Colonic mucosa (tissue), 4 donors: ENCODE data around the gene PPFIBP2. TPM values are rescaled to one million over a fixed set of nuclear protein-coding genes. Genes with fewer than 3 reads are reported as not detected.

Experiments used
- DNase-seq: peaks from one replicate; pipeline ENCODE4 v3.0.0-alpha.2; 2020
- H3K27ac ChIP-seq: fragments of 200-600 bp; one replicate; pipeline ENCODE4 v1.8.0; 2021
- H3K27me3 ChIP-seq: fragments of 200-600 bp; one replicate; pipeline ENCODE4 v1.8.0; 2021
- H3K36me3 ChIP-seq: fragments of 200-600 bp; one replicate; pipeline ENCODE4 v1.8.0; 2021
- H3K4me1 ChIP-seq: fragments of 200-600 bp; one replicate; pipeline ENCODE4 v1.8.0; 2021; ENCODE audit warnings: mild to moderate bottlenecking
- H3K4me3 ChIP-seq: fragments of 200-600 bp; one replicate; pipeline ENCODE4 v1.8.0; 2021
- H3K9ac ChIP-seq, 2 donors: one replicate each; pipeline ENCODE4 v1.7.0; 2013; ENCODE audit warnings: control low read depth in 2 of 2, low read depth in 2 of 2, low read length in 2 of 2
- H3K9me3 ChIP-seq: fragments of 200-600 bp; one replicate; pipeline ENCODE4 v1.8.0; 2021
- intact Hi-C: fragments of 100-400 bp; cut with DNase I; formaldehyde crosslinking; loops from one replicate; pipeline ENCODE4 v1.14.1; 2022
- total RNA-seq, 2 donors: library from RNA; stranded (reverse); fragmentation: NEBNext Ultra II Directional in 1 of 2; extraction: Animal tissue kit (Norgen Biotek cat#: 25700) in 1 of 2; gene quantifications; one replicate each; pipeline ENCODE4 v1.2.1, GENCODE V29; 2021
- TF ChIP-seq, protein P1 (sequence below): fragments of 200-600 bp; IDR thresholded peaks from one replicate; pipeline ENCODE4 v1.8.0; 2022; ENCODE audit warnings: antibody characterized with exemption, mild to moderate bottlenecking
- donor health status: healthy.
- donor health status: DM: no; HTN: no; CAD: no.
- donor health status: DM: no; HTN: no; CAD: no.

Gene PPFIBP2
- total RNA-seq, 2 donors from 2014 or later = 54.0 to 67.9 TPM

DNA sequence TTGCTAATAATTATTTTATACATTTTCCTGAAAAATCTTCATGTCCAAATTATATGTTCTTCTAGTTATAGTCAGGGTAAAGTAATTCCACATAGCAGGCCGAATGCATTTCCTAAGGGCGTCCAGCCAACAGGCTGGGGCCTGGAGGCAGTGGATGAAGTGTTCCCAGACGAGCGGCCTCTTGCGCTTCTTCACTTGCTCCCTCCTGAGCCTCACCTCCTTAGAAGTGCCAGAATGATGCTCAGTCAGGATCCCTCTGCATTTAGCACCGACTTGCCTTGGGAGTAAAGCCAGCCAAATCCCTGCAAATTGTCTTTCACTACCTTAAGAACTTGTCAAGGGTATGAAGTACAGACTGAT is 27.0 kb upstream of the PPFIBP2 start:
- H3K9me3 ChIP-seq = no peaks in the 10 kb centered on the region
- no peaks in the 10 kb centered on the region for H3K36me3 ChIP-seq
- H3K4me3 ChIP-seq = no peak overlapping the region

DNA sequence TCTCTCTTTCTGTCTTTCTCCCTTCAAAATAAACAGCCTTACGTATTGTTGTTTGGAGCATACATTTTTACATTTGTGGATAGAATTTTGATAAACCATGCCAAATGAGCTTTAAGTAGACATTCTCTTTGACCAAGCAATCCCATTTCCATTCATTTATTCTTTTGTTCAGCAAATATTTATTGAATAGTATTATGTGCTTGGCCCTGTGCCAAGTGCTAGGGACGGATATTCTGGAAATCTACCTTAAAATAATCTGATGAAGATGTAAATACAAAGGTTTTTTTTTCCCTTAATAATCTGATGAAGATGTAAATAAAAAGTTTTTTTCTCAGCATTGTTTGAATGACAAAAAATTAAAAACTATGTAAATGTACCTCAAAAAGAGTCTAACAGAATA is 26.4 kb upstream of the PPFIBP2 start:
- Histone ChIP-seq H3K27ac (no peak overlapping the region), H3K9ac (no peak overlapping the region), H3K9me3 (no peaks in the 10 kb centered on the region), H3K4me3 (no peak overlapping the region), H3K36me3 (no peaks in the 10 kb centered on the region), H3K4me1 (no peaks in the 10 kb centered on the region), H3K27me3 (no peaks in the 10 kb centered on the region)
- DNase-seq = no peak
- intact Hi-C loops = no loop called here
- TF ChIP-seq, protein P1, sequence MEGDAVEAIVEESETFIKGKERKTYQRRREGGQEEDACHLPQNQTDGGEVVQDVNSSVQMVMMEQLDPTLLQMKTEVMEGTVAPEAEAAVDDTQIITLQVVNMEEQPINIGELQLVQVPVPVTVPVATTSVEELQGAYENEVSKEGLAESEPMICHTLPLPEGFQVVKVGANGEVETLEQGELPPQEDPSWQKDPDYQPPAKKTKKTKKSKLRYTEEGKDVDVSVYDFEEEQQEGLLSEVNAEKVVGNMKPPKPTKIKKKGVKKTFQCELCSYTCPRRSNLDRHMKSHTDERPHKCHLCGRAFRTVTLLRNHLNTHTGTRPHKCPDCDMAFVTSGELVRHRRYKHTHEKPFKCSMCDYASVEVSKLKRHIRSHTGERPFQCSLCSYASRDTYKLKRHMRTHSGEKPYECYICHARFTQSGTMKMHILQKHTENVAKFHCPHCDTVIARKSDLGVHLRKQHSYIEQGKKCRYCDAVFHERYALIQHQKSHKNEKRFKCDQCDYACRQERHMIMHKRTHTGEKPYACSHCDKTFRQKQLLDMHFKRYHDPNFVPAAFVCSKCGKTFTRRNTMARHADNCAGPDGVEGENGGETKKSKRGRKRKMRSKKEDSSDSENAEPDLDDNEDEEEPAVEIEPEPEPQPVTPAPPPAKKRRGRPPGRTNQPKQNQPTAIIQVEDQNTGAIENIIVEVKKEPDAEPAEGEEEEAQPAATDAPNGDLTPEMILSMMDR = no peak

More for the DNA sequence above, 27.0 kb upstream of the PPFIBP2 start:
- no peak for DNase-seq
- H3K4me1 ChIP-seq = no peaks in the 10 kb centered on the region
- TF ChIP-seq, protein P1 = no peak
- H3K9ac ChIP-seq = no peak overlapping the region
- H3K27ac ChIP-seq = no peak overlapping the region
- no peaks in the 10 kb centered on the region for H3K27me3 ChIP-seq
- intact Hi-C loops = no loop called here

DNA sequence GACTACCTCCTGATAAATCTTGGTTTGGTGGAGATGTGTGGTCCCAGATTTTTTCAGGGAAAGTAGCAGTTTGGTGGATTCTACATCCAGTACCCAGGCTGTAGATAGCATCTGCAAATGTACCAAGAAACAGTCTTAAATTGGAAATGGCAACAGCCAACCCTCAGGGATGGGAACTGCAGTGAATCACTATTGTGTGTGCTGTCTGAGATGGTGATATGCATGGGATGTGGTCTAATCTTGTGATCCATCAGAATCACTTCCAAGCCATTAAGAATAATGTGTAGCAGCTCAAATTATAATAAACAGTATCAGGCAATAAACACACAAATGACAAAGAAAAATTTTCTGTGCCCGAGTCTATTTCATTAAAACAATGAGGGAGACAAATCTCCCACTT is 25.1 kb upstream of the PPFIBP2 start:
- intact Hi-C loops = no loop called here
- TF ChIP-seq, protein P1 = no peak
- no peaks in the 10 kb centered on the region for H3K27me3 ChIP-seq
- no peak overlapping the region for H3K9ac ChIP-seq
- no peak for DNase-seq
- H3K27ac ChIP-seq = no peak overlapping the region
- no peaks in the 10 kb centered on the region for H3K4me1 ChIP-seq
- H3K36me3 ChIP-seq = no peaks in the 10 kb centered on the region
- H3K4me3 ChIP-seq = no peak overlapping the region
- no peaks in the 10 kb centered on the region for H3K9me3 ChIP-seq

GRCh38 chr11:7489376-7489775 is 24.4 kb upstream of the PPFIBP2 start:
- no peaks in the 10 kb centered on the region for H3K4me1 ChIP-seq
- H3K9ac ChIP-seq = no peak overlapping the region
- H3K27me3 ChIP-seq = no peaks in the 10 kb centered on the region
- DNase-seq = no peak
- intact Hi-C loops = no loop called here
- no peak overlapping the region for H3K4me3 ChIP-seq
- no peak overlapping the region for H3K27ac ChIP-seq
- H3K9me3 ChIP-seq = no peaks in the 10 kb centered on the region
- TF ChIP-seq, protein P1 = no peak
- no peaks in the 10 kb centered on the region for H3K36me3 ChIP-seq

DNA sequence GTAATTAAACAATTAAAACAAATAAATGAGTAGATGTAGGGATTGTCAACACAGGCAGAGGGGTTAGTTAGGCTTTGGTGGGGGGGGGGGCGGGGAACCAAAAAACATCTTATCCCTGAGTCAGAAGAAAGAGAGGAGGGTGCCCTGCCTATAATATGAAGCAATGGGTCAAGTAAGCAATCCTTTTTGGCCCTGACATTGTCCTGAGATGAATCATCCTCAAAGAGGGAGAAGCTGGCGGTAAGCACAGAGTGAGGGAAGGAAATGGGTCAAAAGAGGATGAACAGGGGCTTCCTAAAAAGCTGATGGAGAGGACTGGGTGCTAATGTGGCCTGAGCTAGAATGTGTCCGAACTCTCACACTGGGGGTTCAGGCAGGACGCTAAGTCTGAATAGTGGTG is 23.7 kb upstream of the PPFIBP2 start:
- H3K27ac ChIP-seq = no peak overlapping the region
- intact Hi-C loops = no loop called here
- no peak overlapping the region for H3K9ac ChIP-seq
- H3K4me3 ChIP-seq = no peak overlapping the region
- TF ChIP-seq, protein P1 = no peak
- no peaks in the 10 kb centered on the region for H3K9me3 ChIP-seq
- DNase-seq = no peak
- H3K4me1 ChIP-seq = no peaks in the 10 kb centered on the region
- no peaks in the 10 kb centered on the region for H3K27me3 ChIP-seq
- no peaks in the 10 kb centered on the region for H3K36me3 ChIP-seq

DNA sequence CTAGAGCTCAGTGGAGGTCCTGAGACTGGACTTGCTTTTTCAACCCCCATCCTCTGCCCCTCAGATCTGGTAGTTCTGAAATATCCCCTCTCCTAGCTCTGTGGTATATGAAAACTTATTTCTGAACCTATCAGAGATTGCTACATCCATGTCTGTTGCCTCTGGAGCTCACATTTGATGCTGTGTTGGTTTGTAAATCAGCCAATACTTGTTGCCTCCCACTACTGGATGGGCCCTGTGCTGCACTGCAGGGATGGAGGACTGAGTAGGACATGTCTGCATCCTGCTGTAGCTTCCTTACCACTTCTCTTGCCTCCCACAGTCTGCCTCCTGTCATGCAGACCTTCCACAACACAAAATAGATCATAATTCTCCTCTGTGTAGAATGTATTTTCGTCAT is 23.3 kb upstream of the PPFIBP2 start:
- H3K4me3 ChIP-seq = no peak overlapping the region
- no peaks in the 10 kb centered on the region for H3K36me3 ChIP-seq
- TF ChIP-seq, protein P1 = no peak
- intact Hi-C loops = no loop called here
- H3K27ac ChIP-seq = no peak overlapping the region
- H3K9me3 ChIP-seq = no peaks in the 10 kb centered on the region
- DNase-seq = no peak
- H3K4me1 ChIP-seq = no peaks in the 10 kb centered on the region
- no peaks in the 10 kb centered on the region for H3K27me3 ChIP-seq
- H3K9ac ChIP-seq = no peak overlapping the region
